ENCODE data around the gene CD180.
A peak's percentile ranks its signal among the peaks of the same experiment; 100 is the strongest.

CD180 gene

DNA sequence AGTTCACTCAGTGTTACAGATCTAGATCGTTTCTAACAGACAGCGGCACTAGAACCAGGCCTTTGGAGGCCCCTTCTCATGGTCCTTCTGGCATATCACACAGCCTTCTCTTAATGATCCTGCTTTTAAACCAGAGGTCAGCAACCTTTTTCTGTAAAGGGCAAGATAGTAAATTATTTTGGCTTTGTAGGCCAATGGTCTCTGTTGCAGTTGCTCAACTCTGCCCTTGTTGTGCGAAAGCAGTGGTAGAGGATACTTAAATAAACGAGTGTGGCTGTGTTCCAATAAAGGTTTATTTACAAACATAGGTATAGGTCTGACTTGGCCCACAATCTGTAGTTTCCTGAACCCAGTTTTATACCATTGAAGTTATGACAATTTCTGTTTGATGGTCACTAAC, 47.3 kb upstream of the CD180 start:
- H2BK5ac ChIP-seq (ENCODE audit: low read length): no peak overlapping the region
- DNase-seq (ENCODE audit: low spot score): no peak
- no peak overlapping the region for H4K91ac ChIP-seq (ENCODE audit: low read depth, low read length, poor library complexity)
- H3K27ac ChIP-seq (replicated peaks; ENCODE audit: low read length): no peak overlapping the region
- no peak overlapping the region for H2BK15ac ChIP-seq (ENCODE audit: low read length)
- no peak overlapping the region for H2BK120ac ChIP-seq (ENCODE audit: low read depth, low read length)
- H3K4me1 ChIP-seq (ENCODE audit: control insufficient read depth in 2 of 2, insufficient read depth in 1 of 2, low read depth in 1 of 2, low read length in 2 of 2): peaks cover 0 to 13% of the 10 kb centered on the region in 2 donors
- no peak overlapping the region for H3K14ac ChIP-seq (ENCODE audit: low read length)
- H4K8ac ChIP-seq (ENCODE audit: low read depth, low read length): no peak overlapping the region
- no peak overlapping the region for H2BK12ac ChIP-seq (ENCODE audit: low read length)
- H2AK5ac ChIP-seq (ENCODE audit: low read depth, low read length): no peak overlapping the region
- H3K27me3 ChIP-seq (ENCODE audit: control insufficient read depth in 3 of 3, insufficient read depth in 3 of 3, low read depth in 1 of 3, low read length in 3 of 3): no peaks in the 10 kb centered on the region
- H2AFZ ChIP-seq (ENCODE audit: low read length): no peak overlapping the region
- no peak overlapping the region for H3K4me2 ChIP-seq (ENCODE audit: insufficient read depth, low read length, poor library complexity, severe bottlenecking)
- H3K4ac ChIP-seq (ENCODE audit: low read length): no peak overlapping the region
- H3K36me3 ChIP-seq (replicated peaks in 1 of 2; ENCODE audit: control insufficient read depth in 2 of 2, insufficient read depth in 2 of 2, low read length in 2 of 2): no peaks in the 10 kb centered on the region
- H3K9ac ChIP-seq (ENCODE audit: low read depth, low read length, poor library complexity): no peak overlapping the region
- no peaks in the 10 kb centered on the region for H3K79me1 ChIP-seq (ENCODE audit: low read depth, low read length)
- no CpG with 5 or more reads among the region's 4 CpGs for WGBS, 2 donors (ENCODE audit: extremely low coverage in 2 of 2, insufficient read length in 2 of 2, insufficient replicate concordance in 1 of 2)
- no peaks in the 10 kb centered on the region for H3K9me3 ChIP-seq (replicated peaks in 1 of 2; ENCODE audit: control insufficient read depth in 2 of 2, insufficient read depth in 1 of 2, low read depth in 1 of 2, low read length in 2 of 2)
- no peak overlapping the region for H3K18ac ChIP-seq (ENCODE audit: low read length)
- no peak overlapping the region for H3K4me3 ChIP-seq (ENCODE audit: low read length in 2 of 2)
- no peak overlapping the region for H3K23ac ChIP-seq (ENCODE audit: low read depth, low read length, poor library complexity)

DNA sequence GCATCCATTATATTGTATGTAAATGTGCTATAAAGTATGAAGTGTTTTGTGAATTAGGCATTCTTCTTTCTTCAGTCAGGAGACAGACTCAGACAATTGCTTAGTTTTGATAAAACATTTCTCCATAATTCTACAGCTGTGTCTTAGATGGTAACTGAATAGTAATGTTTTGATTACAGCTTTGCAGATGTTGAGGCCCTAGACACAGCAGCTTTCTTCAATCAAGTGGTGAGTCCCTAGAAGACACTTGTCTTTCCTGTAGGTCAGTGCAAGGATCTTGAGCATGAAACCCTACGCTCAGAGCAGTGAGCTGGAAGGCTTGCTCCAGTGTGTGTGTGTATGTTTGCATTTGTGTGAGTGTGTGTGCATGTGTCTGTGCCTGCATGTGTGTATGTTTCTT, 46.8 kb upstream of the CD180 start:
- H3K23ac ChIP-seq (ENCODE audit: low read depth, low read length, poor library complexity): no peak overlapping the region
- no CpG with 5 or more reads among the region's 1 CpG for WGBS, 2 donors (ENCODE audit: extremely low coverage in 2 of 2, insufficient read length in 2 of 2, insufficient replicate concordance in 1 of 2)
- H3K4me2 ChIP-seq (ENCODE audit: insufficient read depth, low read length, poor library complexity, severe bottlenecking): no peak overlapping the region

GRCh38 chr5:67241326-67241725, 44.7 kb upstream of the CD180 start:
- DNase-seq (ENCODE audit: low spot score): no peak
- Histone ChIP-seq H3K36me3 (replicated peaks in 1 of 2; ENCODE audit: control insufficient read depth in 2 of 2, insufficient read depth in 2 of 2, low read length in 2 of 2) (no peaks in the 10 kb centered on the region), H3K27ac (replicated peaks; ENCODE audit: low read length) (no peak overlapping the region)

More for the DNA sequence above, 46.8 kb upstream of the CD180 start:
- no peaks in the 10 kb centered on the region for H3K9me3 ChIP-seq (replicated peaks in 1 of 2; ENCODE audit: control insufficient read depth in 2 of 2, insufficient read depth in 1 of 2, low read depth in 1 of 2, low read length in 2 of 2)
- no peak for DNase-seq (ENCODE audit: low spot score)
- no peak overlapping the region for H2BK15ac ChIP-seq (ENCODE audit: low read length)
- H3K18ac ChIP-seq (ENCODE audit: low read length): no peak overlapping the region
- no peak overlapping the region for H3K4me3 ChIP-seq (ENCODE audit: low read length in 2 of 2)
- H3K79me1 ChIP-seq (ENCODE audit: low read depth, low read length): no peaks in the 10 kb centered on the region
- H2AK5ac ChIP-seq (ENCODE audit: low read depth, low read length): no peak overlapping the region
- H2AFZ ChIP-seq (ENCODE audit: low read length): no peak overlapping the region
- no peak overlapping the region for H4K91ac ChIP-seq (ENCODE audit: low read depth, low read length, poor library complexity)
- H2BK120ac ChIP-seq (ENCODE audit: low read depth, low read length): no peak overlapping the region
- H3K27ac ChIP-seq (replicated peaks; ENCODE audit: low read length): no peak overlapping the region
- no peak overlapping the region for H3K9ac ChIP-seq (ENCODE audit: low read depth, low read length, poor library complexity)
- peaks cover 0 to 13% of the 10 kb centered on the region in 2 donors for H3K4me1 ChIP-seq (ENCODE audit: control insufficient read depth in 2 of 2, insufficient read depth in 1 of 2, low read depth in 1 of 2, low read length in 2 of 2)
- H2BK5ac ChIP-seq (ENCODE audit: low read length): no peak overlapping the region
- no peaks in the 10 kb centered on the region for H3K27me3 ChIP-seq (ENCODE audit: control insufficient read depth in 3 of 3, insufficient read depth in 3 of 3, low read depth in 1 of 3, low read length in 3 of 3)
- no peak overlapping the region for H3K4ac ChIP-seq (ENCODE audit: low read length)
- H3K36me3 ChIP-seq (replicated peaks in 1 of 2; ENCODE audit: control insufficient read depth in 2 of 2, insufficient read depth in 2 of 2, low read length in 2 of 2): no peaks in the 10 kb centered on the region
- H2BK12ac ChIP-seq (ENCODE audit: low read length): no peak overlapping the region
- no peak overlapping the region for H3K14ac ChIP-seq (ENCODE audit: low read length)
- no peak overlapping the region for H4K8ac ChIP-seq (ENCODE audit: low read depth, low read length)

DNA sequence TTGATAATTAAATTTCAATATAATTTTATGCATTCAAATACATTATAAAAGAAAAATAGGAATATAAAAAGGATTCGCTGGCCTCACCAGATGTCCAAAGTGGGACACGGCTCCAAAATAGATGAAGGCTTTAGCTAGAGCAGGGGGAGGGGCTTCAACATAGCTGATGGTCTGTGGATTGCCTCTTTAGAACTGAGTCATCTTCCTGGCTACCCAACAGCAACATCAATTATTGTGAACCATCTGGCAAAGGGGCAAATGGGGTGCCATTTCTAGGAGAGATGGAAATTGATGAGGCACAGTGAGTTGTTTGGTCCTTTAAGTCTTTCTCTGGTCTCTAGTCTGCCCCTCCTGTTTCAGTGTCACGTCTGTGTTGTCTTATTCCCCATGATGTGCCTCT, 44.2 kb upstream of the CD180 start:
- Histone ChIP-seq H3K9ac (ENCODE audit: low read depth, low read length, poor library complexity) (no peak overlapping the region), H2BK5ac (ENCODE audit: low read length) (no peak overlapping the region), H2AK5ac (ENCODE audit: low read depth, low read length) (no peak overlapping the region), H2BK15ac (ENCODE audit: low read length) (no peak overlapping the region), H3K36me3 (replicated peaks in 1 of 2; ENCODE audit: control insufficient read depth in 2 of 2, insufficient read depth in 2 of 2, low read length in 2 of 2) (no peaks in the 10 kb centered on the region), H3K23ac (ENCODE audit: low read depth, low read length, poor library complexity) (no peak overlapping the region), H3K18ac (ENCODE audit: low read length) (no peak overlapping the region), H3K27ac (replicated peaks; ENCODE audit: low read length) (no peak overlapping the region), H3K9me3 (replicated peaks in 1 of 2; ENCODE audit: control insufficient read depth in 2 of 2, insufficient read depth in 1 of 2, low read depth in 1 of 2, low read length in 2 of 2) (no peaks in the 10 kb centered on the region), H3K4ac (ENCODE audit: low read length) (no peak overlapping the region), H2BK12ac (ENCODE audit: low read length) (no peak overlapping the region), H3K4me1 (ENCODE audit: control insufficient read depth in 2 of 2, insufficient read depth in 1 of 2, low read depth in 1 of 2, low read length in 2 of 2) (peaks cover under 1 to 6% of the 10 kb centered on the region in 2 donors), H3K27me3 (ENCODE audit: control insufficient read depth in 3 of 3, insufficient read depth in 3 of 3, low read depth in 1 of 3, low read length in 3 of 3) (no peaks in the 10 kb centered on the region), H2BK120ac (ENCODE audit: low read depth, low read length) (no peak overlapping the region), H3K4me2 (ENCODE audit: insufficient read depth, low read length, poor library complexity, severe bottlenecking) (no peak overlapping the region), H3K14ac (ENCODE audit: low read length) (no peak overlapping the region), H3K4me3 (ENCODE audit: low read length in 2 of 2) (no peak overlapping the region), H3K79me1 (ENCODE audit: low read depth, low read length) (no peaks in the 10 kb centered on the region), H2AFZ (ENCODE audit: low read length) (no peak overlapping the region), H4K8ac (ENCODE audit: low read depth, low read length) (no peak overlapping the region), H4K91ac (ENCODE audit: low read depth, low read length, poor library complexity) (no peak overlapping the region)
- no peak for DNase-seq (ENCODE audit: low spot score)
- WGBS, 2 donors (ENCODE audit: extremely low coverage in 2 of 2, insufficient read length in 2 of 2, insufficient replicate concordance in 1 of 2): no CpG with 5 or more reads among the region's 3 CpGs

More at GRCh38 chr5:67241326-67241725, 44.7 kb upstream of the CD180 start:
- no peak overlapping the region for H3K18ac ChIP-seq (ENCODE audit: low read length)
- H3K4me1 ChIP-seq (ENCODE audit: control insufficient read depth in 2 of 2, insufficient read depth in 1 of 2, low read depth in 1 of 2, low read length in 2 of 2): peaks cover 0 to 6% of the 10 kb centered on the region in 2 donors
- H3K9ac ChIP-seq (ENCODE audit: low read depth, low read length, poor library complexity): no peak overlapping the region
- H2BK120ac ChIP-seq (ENCODE audit: low read depth, low read length): no peak overlapping the region
- H2AFZ ChIP-seq (ENCODE audit: low read length): peak overlapping the region; percentile 40
- H3K4ac ChIP-seq (ENCODE audit: low read length): no peak overlapping the region
- H3K4me3 ChIP-seq (ENCODE audit: low read length in 2 of 2): no peak overlapping the region
- no peak overlapping the region for H2AK5ac ChIP-seq (ENCODE audit: low read depth, low read length)
- H2BK5ac ChIP-seq (ENCODE audit: low read length): no peak overlapping the region
- no peak overlapping the region for H3K14ac ChIP-seq (ENCODE audit: low read length)
- no peaks in the 10 kb centered on the region for H3K9me3 ChIP-seq (replicated peaks in 1 of 2; ENCODE audit: control insufficient read depth in 2 of 2, insufficient read depth in 1 of 2, low read depth in 1 of 2, low read length in 2 of 2)
- no peak overlapping the region for H2BK15ac ChIP-seq (ENCODE audit: low read length)
- H3K79me1 ChIP-seq (ENCODE audit: low read depth, low read length): no peaks in the 10 kb centered on the region
- no peak overlapping the region for H3K4me2 ChIP-seq (ENCODE audit: insufficient read depth, low read length, poor library complexity, severe bottlenecking)
- no peak overlapping the region for H3K23ac ChIP-seq (ENCODE audit: low read depth, low read length, poor library complexity)
- no peak overlapping the region for H4K8ac ChIP-seq (ENCODE audit: low read depth, low read length)
- no peaks in the 10 kb centered on the region for H3K27me3 ChIP-seq (ENCODE audit: control insufficient read depth in 3 of 3, insufficient read depth in 3 of 3, low read depth in 1 of 3, low read length in 3 of 3)
- H2BK12ac ChIP-seq (ENCODE audit: low read length): no peak overlapping the region
- no peak overlapping the region for H4K91ac ChIP-seq (ENCODE audit: low read depth, low read length, poor library complexity)
